Activated naive CD4-positive, alpha-beta T cell treated with Interleukin-2 at 50 U/mL for 16 hours (primary cell): ENCODE measurements around the gene GFRA4.

ENCODE experiments used
- DNase-seq: peaks from one replicate; pipeline ENCODE4 v3.0.0-alpha.2; 2020

GFRA4 gene

GRCh38 chr20:3693376-3693775 lies 30.2 kb upstream of the GFRA4 start:
- no peak for DNase-seq

GRCh38 chr20:3692706-3693294 lies 29.6 kb upstream of the GFRA4 start:
- no peak for DNase-seq

GRCh38 chr20:3691897-3692296 lies 28.7 kb upstream of the GFRA4 start:
- no peak for DNase-seq

GRCh38 chr20:3691306-3691705 lies 28.1 kb upstream of the GFRA4 start:
- no peak for DNase-seq

- no peak for DNase-seq
These were observed 27.2 kb upstream of the GFRA4 start for GRCh38 chr20:3690413-3690812.

- DNase-seq = no peak
These were observed 26.8 kb upstream of the GFRA4 start for GRCh38 chr20:3689978-3690377.

GRCh38 chr20:3687655-3688054 lies 24.5 kb upstream of the GFRA4 start:
- no peak for DNase-seq

GRCh38 chr20:3686867-3687321 lies 23.7 kb upstream of the GFRA4 start:
- DNase-seq = no peak

- DNase-seq = no peak
These were observed 23.2 kb upstream of the GFRA4 start for GRCh38 chr20:3686421-3686820.

- no peak for DNase-seq
These were observed 22.1 kb upstream of the GFRA4 start for GRCh38 chr20:3685341-3685740.

- DNase-seq = no peak
These were observed 19.0 kb upstream of the GFRA4 start, which contains the start of gene ADAM33 for GRCh38 chr20:3681931-3682781. Gene ADAM33 (minus strand): TSS chr20:3682010. CDS start chr20:3682004, 6 bp downstream.

GRCh38 chr20:3681352-3681930 lies 18.2 kb upstream of the GFRA4 start:
- DNase-seq = no peak

GRCh38 chr20:3680701-3681351 lies 17.6 kb upstream of the GFRA4 start:
- DNase-seq = no peak

- no peak for DNase-seq
These were observed 16.8 kb upstream of the GFRA4 start for GRCh38 chr20:3679749-3680700.

GRCh38 chr20:3678856-3679720 lies 15.9 kb upstream of the GFRA4 start:
- no peak for DNase-seq

GRCh38 chr20:3678198-3678597 lies 15.0 kb upstream of the GFRA4 start:
- no peak for DNase-seq

- no peak for DNase-seq
These were observed 14.5 kb upstream of the GFRA4 start for GRCh38 chr20:3677733-3678132.

GRCh38 chr20:3674995-3675900 lies 12.0 kb upstream of the GFRA4 start:
- no peak for DNase-seq

GRCh38 chr20:3674447-3674846 lies 11.2 kb upstream of the GFRA4 start:
- DNase-seq = no peak
